Calu3 (cell line): ENCODE results near the gene NR1D2. TPM values are rescaled to one million over a fixed set of nuclear protein-coding genes. Genes with fewer than 3 reads are reported as not detected.

Experiments used
- BruUV-seq: library from RNA; stranded (reverse); fragments of 400-500 nt; replicated peaks from 2 replicates; lab custom pipeline; 2021; lab: Mats Ljungman, UMichigan
- CTCF ChIA-PET: fragments of 300-600 bp; sonication (Branson Sonifier 250); formaldehyde crosslinking; loops from one replicate; lab custom pipeline; 2022; ENCODE audit warnings: antibody characterized with exemption; lab: Charles Lee
- DNase-seq: peaks from one replicate; pipeline ENCODE4 v3.0.0; 2022
- H3K27ac Mint-ChIP-seq: one replicate; pipeline ENCODE4 v1.8.0; 2022; ENCODE audit warnings: mixed read lengths; ENCODE audit not compliant: unreplicated experiment
- H3K27me3 Mint-ChIP-seq: one replicate; pipeline ENCODE4 v1.8.0; 2022; ENCODE audit warnings: mixed read lengths; ENCODE audit not compliant: unreplicated experiment
- H3K36me3 Mint-ChIP-seq: one replicate; pipeline ENCODE4 v1.8.0; 2022; ENCODE audit warnings: mild to moderate bottlenecking, moderate library complexity, mixed read lengths; ENCODE audit not compliant: insufficient read depth, unreplicated experiment
- H3K4me1 Mint-ChIP-seq: one replicate; pipeline ENCODE4 v1.8.0; 2022; ENCODE audit warnings: mild to moderate bottlenecking, low read depth, mixed read lengths; ENCODE audit not compliant: unreplicated experiment
- H3K4me3 Mint-ChIP-seq: one replicate; pipeline ENCODE4 v1.8.0; 2022; ENCODE audit warnings: mild to moderate bottlenecking, low read depth, moderate library complexity, mixed read lengths; ENCODE audit not compliant: unreplicated experiment
- H3K9me3 Mint-ChIP-seq: one replicate; pipeline ENCODE4 v1.8.0; 2022; ENCODE audit warnings: low read depth, mixed read lengths; ENCODE audit not compliant: unreplicated experiment
- CTCF ChIP-seq: fragments of 200-600 bp; IDR thresholded peaks from one replicate; pipeline ENCODE4 v1.8.0; 2022; ENCODE audit warnings: antibody characterized with exemption; ENCODE audit not compliant: unreplicated experiment
- intact Hi-C: fragments of 100-400 bp; cut with micrococcal nuclease; formaldehyde crosslinking; loops from one replicate; pipeline ENCODE4 v1.10.0; 2022; ENCODE audit not compliant: unreplicated experiment
- total RNA-seq: library from RNA; stranded (reverse); gene quantifications from 2 replicates; pipeline ENCODE4 v1.2.3, GENCODE V29; 2022

The NR1D2 gene
- total RNA-seq, 1 experiment from 2014 or later: 18.9 TPM

- DNase-seq: no peak
- CTCF ChIA-PET: interaction anchor here (0.5 to 0.7 kb wide), 2 partner anchors 74 to 248 kb away, joined by 4 read pairs; no protein-coding TSS in a partner anchor
- intact Hi-C loops: no loop called here
Measured at GRCh38 chr3:23950293-23950692, 5.2 kb downstream of the NR1D2 start.

GRCh38 chr3:23952646-23953045, 7.6 kb downstream of the NR1D2 start:
- H3K27ac Mint-ChIP-seq: no peak overlapping the region
- no peaks in the 10 kb centered on the region for H3K9me3 Mint-ChIP-seq
- H3K27me3 Mint-ChIP-seq: no peaks in the 10 kb centered on the region
- peaks cover 20% of the 10 kb centered on the region for H3K36me3 Mint-ChIP-seq
- CTCF ChIA-PET: no interaction called here
- no peak for DNase-seq
- no peak for TF ChIP-seq CTCF
- intact Hi-C loops: no loop called here
- H3K4me3 Mint-ChIP-seq: no peak overlapping the region
- peaks cover 30% of the 10 kb centered on the region for H3K4me1 Mint-ChIP-seq
- BruUV-seq: no TSS peak

More at GRCh38 chr3:23950293-23950692, 5.2 kb downstream of the NR1D2 start:
- TF ChIP-seq CTCF: no peak
- peak overlapping the region; percentile 9 for H3K4me3 Mint-ChIP-seq
- no TSS peak for BruUV-seq
- H3K27ac Mint-ChIP-seq: no peak overlapping the region
- H3K4me1 Mint-ChIP-seq: peaks cover 39% of the 10 kb centered on the region
- H3K9me3 Mint-ChIP-seq: no peaks in the 10 kb centered on the region
- no peaks in the 10 kb centered on the region for H3K27me3 Mint-ChIP-seq
- peaks cover 31% of the 10 kb centered on the region for H3K36me3 Mint-ChIP-seq

- intact Hi-C loops: no loop called here
- Mint-ChIP-seq H3K4me3 (no peak overlapping the region), H3K27ac (no peak overlapping the region), H3K4me1 (peaks cover 21% of the 10 kb centered on the region), H3K36me3 (peaks cover 18% of the 10 kb centered on the region), H3K27me3 (no peaks in the 10 kb centered on the region), H3K9me3 (no peaks in the 10 kb centered on the region)
- DNase-seq: no peak
- CTCF ChIA-PET: no interaction called here
- no peak for TF ChIP-seq CTCF
- BruUV-seq: no TSS peak
Measured at GRCh38 chr3:23953523-23953922, 8.4 kb downstream of the NR1D2 start.

GRCh38 chr3:23954144-23954543, 9.1 kb downstream of the NR1D2 start:
- no peak for DNase-seq
- H3K36me3 Mint-ChIP-seq: peaks cover 18% of the 10 kb centered on the region
- TF ChIP-seq CTCF: no peak
- no peaks in the 10 kb centered on the region for H3K27me3 Mint-ChIP-seq
- BruUV-seq: no TSS peak
- no peak overlapping the region for H3K4me3 Mint-ChIP-seq
- peaks cover 24% of the 10 kb centered on the region for H3K4me1 Mint-ChIP-seq
- H3K9me3 Mint-ChIP-seq: no peaks in the 10 kb centered on the region
- no peak overlapping the region for H3K27ac Mint-ChIP-seq
- intact Hi-C loops: no loop called here
- CTCF ChIA-PET: no interaction called here
